Renal cortical epithelial cell (primary cell): Measurements from ENCODE around the gene EPHA1. TPM values are rescaled to one million over a fixed set of nuclear protein-coding genes. Genes with fewer than 3 reads are reported as not detected.

Experiments used
- DNase-seq: peaks from one replicate; pipeline ENCODE4 v3.0.0-alpha.2; 2011; ENCODE audit warnings: low read depth
- total RNA-seq: library from RNA; depleted of rRNA; stranded (reverse); fragments of >200 nt; gene quantifications from 2 replicates; pipeline ENCODE4 v1.2.3, GENCODE V29; 2014

EPHA1 gene
- total RNA-seq, 1 donor from 2014 or later: 4.8 TPM

- no peak for DNase-seq
Measured at GRCh38 chr7:143351060-143351459, 57.6 kb downstream of the EPHA1 start.

DNA sequence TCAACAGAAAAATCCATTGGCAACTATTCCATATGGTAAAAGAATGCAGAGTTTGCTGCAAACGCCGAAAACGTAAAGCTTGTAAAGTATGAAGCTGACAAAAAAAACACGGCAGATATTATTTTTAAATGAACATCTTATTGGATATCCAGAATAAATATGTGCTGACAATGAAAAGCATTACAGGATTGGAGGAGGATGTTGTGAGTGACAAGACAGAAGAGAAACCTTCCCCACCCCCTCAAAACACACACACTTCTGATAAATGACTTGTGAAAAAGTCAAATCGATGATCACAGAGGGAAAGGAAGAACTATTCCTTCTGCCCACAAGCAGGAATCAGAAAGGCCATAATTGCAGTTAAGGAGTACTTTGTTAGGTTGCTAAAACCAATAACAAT lies 60.7 kb downstream of the EPHA1 start:
- DNase-seq: no peak

DNA sequence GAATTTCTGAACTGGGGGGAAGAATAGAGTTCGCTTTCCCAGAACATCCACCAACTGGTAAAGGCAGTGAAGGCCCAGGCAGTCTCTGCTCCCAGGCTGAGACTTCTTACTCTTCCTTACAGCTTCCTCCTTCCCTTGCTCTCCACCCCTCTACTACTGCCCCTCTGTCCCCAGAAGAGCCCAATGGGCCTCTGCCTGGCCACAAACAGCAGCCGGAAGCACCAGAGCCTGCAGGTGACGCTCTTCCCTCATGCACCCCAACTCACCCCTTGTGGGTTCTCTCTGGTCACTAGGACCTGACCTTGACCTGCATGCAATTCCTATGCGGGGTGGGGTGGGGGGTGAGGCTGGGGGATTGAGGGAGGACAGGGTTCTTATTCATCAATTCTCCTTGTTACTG lies 62.6 kb downstream of the EPHA1 start:
- DNase-seq: no peak

- DNase-seq: peak; percentile 32
Measured at GRCh38 chr7:143345428-143345900, 63.2 kb downstream of the EPHA1 start.

GRCh38 chr7:143343596-143343995 lies 65.1 kb downstream of the EPHA1 start:
- DNase-seq: no peak

DNA sequence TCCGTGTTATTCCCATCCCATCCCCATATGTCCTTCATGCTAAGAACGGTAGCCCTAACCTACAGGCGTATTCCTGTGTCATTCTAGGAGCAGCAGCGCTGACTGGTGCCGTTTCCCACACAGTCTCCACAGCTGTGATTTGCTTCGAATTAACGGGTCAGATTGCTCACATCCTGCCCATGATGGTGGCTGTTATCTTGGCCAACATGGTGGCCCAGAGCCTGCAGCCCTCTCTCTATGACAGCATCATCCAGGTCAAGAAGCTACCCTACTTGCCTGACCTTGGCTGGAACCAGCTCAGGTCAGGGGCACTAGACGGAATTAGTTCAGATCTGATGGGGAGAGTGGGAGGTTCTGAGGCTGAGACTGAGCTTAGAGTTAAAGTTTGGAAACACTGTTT lies 66.8 kb downstream of the EPHA1 start:
- DNase-seq: no peak

Other genes with a start within 250 kb of the EPHA1 start
- gene TAS2R39, start 225.4 kb downstream of the EPHA1 start, total RNA-seq: not detected in 2 replicates
- gene TAS2R40, start 186.8 kb downstream of the EPHA1 start, total RNA-seq: not detected in 2 replicates
- 123 and 150 TPM in 2 replicates for gene GSTK1, start 145.4 kb downstream of the EPHA1 start, total RNA-seq
- 48.2 and 70.5 TPM in 2 replicates for gene TMEM139, start 123.9 kb downstream of the EPHA1 start, total RNA-seq
- 8.7 and 19.0 TPM in 2 replicates for gene CASP2, start 120.5 kb downstream of the EPHA1 start, total RNA-seq
- gene CLCN1, start 92.7 kb downstream of the EPHA1 start, total RNA-seq: not detected in 2 replicates
- gene FAM131B, start 46.1 kb downstream of the EPHA1 start, total RNA-seq: 1.0 and 4.2 TPM in 2 replicates
- gene ZYX, start 27.5 kb downstream of the EPHA1 start, total RNA-seq: 14.4 and 92.3 TPM in 2 replicates
- not detected in 2 replicates for gene TAS2R60, start 34.6 kb upstream of the EPHA1 start, total RNA-seq
- not detected in 2 replicates for gene TAS2R41, start 69.0 kb upstream of the EPHA1 start, total RNA-seq
- 0.87 TPM in 1 of 2 replicates, not detected in the other for gene CTAGE15, start 162.9 kb upstream of the EPHA1 start, total RNA-seq
- 0.35 and 2.3 TPM in 2 replicates for gene TCAF2, start 212.1 kb upstream of the EPHA1 start, total RNA-seq